SK-N-SH (cell line): ENCODE results near the gene FAM114A1.

ENCODE experiments used
- CTCF ChIP-seq: fragments of 200-600 bp; sonication (generic); IDR thresholded peaks from 2 replicates; pipeline ENCODE4 v1.6.1; 2017; ENCODE audit warnings: antibody characterized with exemption, mild to moderate bottlenecking, moderate library complexity
- EP300 ChIP-seq, 2 experiments: IDR thresholded peaks; 2 replicates each; pipeline versions ENCODE4 v1.4.0 to v1.6.1; 2012; ENCODE audit warnings: borderline replicate concordance in 1 of 2, low read depth in 1 of 2, low read length in 1 of 2
- POLR2AphosphoS5 ChIP-seq: IDR thresholded peaks from 2 replicates; pipeline ENCODE4 v1.6.1; 2012; ENCODE audit warnings: low read depth, low read length
- RAD21 ChIP-seq: IDR thresholded peaks from 2 replicates; pipeline ENCODE4 v1.6.1; 2012; ENCODE audit warnings: mild to moderate bottlenecking, low read length
- TAF1 ChIP-seq: IDR thresholded peaks from 2 replicates; pipeline ENCODE4 v1.6.1; 2012; ENCODE audit warnings: low read depth, mild to moderate bottlenecking, low read length, moderate library complexity, borderline replicate concordance

- TF ChIP-seq CTCF (no peak), TAF1 (no peak), EP300 (IDR thresholded peaks at IDR 0.05; ENCODE audit: borderline replicate concordance in 1 of 2, low read depth in 1 of 2, low read length in 1 of 2) (no peak), RAD21 (no peak), POLR2AphosphoS5 (no peak)
These were observed 53.1 kb downstream of the FAM114A1 start for GRCh38 chr4:38920677-38921076.
